HG03575 (cell line): ENCODE data around the gene EPHB1.
"Not testable (repeated sequence)": the region's sequence is repeated elsewhere in the genome, so short reads cannot be mapped to it uniquely, and the experiment has no call there.

Experiments used
- ATAC-seq: cut with Tn5 transposase; IDR thresholded peaks from one replicate; pipeline ENCODE4 v1.9.1; 2021; ENCODE audit not compliant: unreplicated experiment, insufficient number of reproducible peaks, low FRiP score; ENCODE audit errors: extremely low read depth

EPHB1 gene

GRCh38 chr3:134772591-134772990 lies 22.5 kb upstream of the EPHB1 start:
- no peak for ATAC-seq

- no peak for ATAC-seq
Measured at GRCh38 chr3:134775831-134776230, 19.2 kb upstream of the EPHB1 start.

GRCh38 chr3:134776518-134776917 lies 18.5 kb upstream of the EPHB1 start:
- ATAC-seq: no peak

GRCh38 chr3:134777341-134777740 lies 17.7 kb upstream of the EPHB1 start:
- no peak for ATAC-seq

GRCh38 chr3:134788283-134788682 lies 6.8 kb upstream of the EPHB1 start:
- ATAC-seq: not testable (repeated sequence)

- no peak for ATAC-seq
Measured at GRCh38 chr3:134790065-134790464, 5.0 kb upstream of the EPHB1 start.

- ATAC-seq: no peak
Measured at GRCh38 chr3:134791992-134792391, 3.1 kb upstream of the EPHB1 start.

- ATAC-seq: no peak
Measured at GRCh38 chr3:134792700-134793099, 2.4 kb upstream of the EPHB1 start.

GRCh38 chr3:134793562-134793961 lies 1.5 kb upstream of the EPHB1 start:
- ATAC-seq: no peak

GRCh38 chr3:134794323-134794722 lies 737 bp upstream of the EPHB1 start:
- ATAC-seq: no peak

- no peak for ATAC-seq
Measured at GRCh38 chr3:134795746-134796280, 753 bp downstream of the EPHB1 start.

- ATAC-seq: no peak
Measured at GRCh38 chr3:134796281-134797056, 1.4 kb downstream of the EPHB1 start.

- ATAC-seq: no peak
Measured at GRCh38 chr3:134797057-134797740, 2.1 kb downstream of the EPHB1 start.

- no peak for ATAC-seq
Measured at GRCh38 chr3:134797741-134798451, 2.8 kb downstream of the EPHB1 start.

GRCh38 chr3:134798681-134799311 lies 3.7 kb downstream of the EPHB1 start:
- ATAC-seq: no peak

- no peak for ATAC-seq
Measured at GRCh38 chr3:134799393-134799792, 4.3 kb downstream of the EPHB1 start.

GRCh38 chr3:134801204-134801958 lies 6.3 kb downstream of the EPHB1 start:
- no peak for ATAC-seq

GRCh38 chr3:134802428-134803050 lies 7.5 kb downstream of the EPHB1 start:
- no peak for ATAC-seq
